HL-60/S4 treated with retinoic acid at 250 ng/mL for 4 days and 3 days (cell line): ENCODE measurements around the gene SH3RF3.

Experiments used
- in situ Hi-C: fragments of 300-500 bp; cut with MboI; formaldehyde crosslinking; loops from 2 replicates; pipeline ENCODE4 v1.7.0; 2022; ENCODE audit warnings: low sequenced_read_pairs

SH3RF3 gene

DNA sequence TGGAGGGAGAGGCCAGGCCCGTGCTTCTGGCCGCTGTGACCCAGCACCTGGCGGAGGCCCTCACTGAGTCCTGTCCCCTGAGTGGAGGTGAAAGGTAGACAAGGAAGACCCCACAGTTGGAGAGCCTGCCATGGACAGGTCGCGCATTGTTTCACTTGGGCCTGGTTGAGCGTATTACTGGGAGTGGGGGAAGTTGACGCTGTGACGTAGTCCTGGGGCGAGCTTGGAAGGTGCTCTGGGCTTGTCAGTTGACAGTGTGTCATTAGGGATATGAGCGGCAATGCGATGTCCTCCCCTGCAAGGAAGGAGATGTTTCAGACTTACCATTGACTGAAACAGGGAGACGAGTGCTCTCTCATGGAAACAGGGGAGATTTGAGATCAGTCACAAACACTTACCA, 127.1 kb downstream of the SH3RF3 start:
- in situ Hi-C loops = no loop called here

DNA sequence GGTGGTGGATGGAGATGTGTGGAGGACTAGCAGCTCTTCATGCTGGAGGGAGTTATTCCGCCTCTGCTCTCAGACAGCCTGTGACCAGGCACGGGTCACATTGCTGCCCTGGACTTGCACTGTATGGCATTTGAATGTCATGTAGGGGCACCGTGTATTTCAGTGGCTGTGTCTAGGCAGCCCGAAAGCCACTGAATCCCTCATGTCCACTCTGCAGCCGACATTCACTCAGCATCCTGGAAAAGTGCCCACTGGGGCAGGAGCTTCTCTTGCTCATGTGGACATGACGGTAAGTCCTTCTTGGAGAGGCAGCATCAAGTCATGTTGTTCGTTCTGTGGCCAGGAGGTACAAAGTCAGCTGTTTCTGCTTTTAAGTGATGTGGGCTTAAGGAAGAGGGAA, 127.9 kb downstream of the SH3RF3 start:
- in situ Hi-C loops = no loop called here

DNA sequence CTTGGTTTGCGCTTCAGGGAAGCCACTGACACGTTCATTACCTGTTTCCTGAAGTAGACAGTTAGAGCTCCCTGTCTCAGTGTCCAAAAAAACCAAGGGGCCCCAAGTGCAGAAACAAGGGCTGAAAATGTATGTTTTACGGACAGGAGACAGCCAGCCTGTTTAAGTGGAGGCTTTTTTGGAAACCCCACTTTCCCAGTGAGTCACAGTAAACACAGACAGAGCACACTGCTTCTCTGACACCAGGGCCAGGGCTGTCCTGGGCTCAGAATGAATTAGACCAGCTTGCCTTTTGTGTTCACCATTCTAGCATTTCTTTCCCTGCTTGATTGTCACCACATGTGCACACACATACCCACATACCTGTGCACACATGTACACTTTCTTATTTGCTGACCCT, 128.6 kb downstream of the SH3RF3 start:
- in situ Hi-C loops = no loop called here

DNA sequence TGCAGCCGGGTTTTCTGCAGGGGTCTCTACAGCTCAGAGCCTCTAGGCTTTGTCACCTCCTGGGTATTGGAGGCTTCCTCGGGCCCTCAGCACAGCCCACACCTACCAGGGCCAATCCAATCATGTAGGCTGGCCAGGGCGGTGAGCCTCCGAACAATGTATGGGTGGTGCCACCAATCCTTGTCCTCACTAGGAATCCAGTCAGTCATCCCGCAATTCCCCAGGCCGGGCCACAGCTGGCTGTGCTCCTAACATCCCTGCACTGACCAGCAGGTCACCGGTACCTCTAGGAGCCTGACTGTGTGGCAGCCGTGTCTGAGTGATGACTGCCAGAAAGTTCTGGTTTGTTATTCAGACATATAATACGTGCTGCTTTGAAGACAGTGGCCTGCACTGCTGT, 129.4 kb downstream of the SH3RF3 start:
- in situ Hi-C loops = no loop called here

DNA sequence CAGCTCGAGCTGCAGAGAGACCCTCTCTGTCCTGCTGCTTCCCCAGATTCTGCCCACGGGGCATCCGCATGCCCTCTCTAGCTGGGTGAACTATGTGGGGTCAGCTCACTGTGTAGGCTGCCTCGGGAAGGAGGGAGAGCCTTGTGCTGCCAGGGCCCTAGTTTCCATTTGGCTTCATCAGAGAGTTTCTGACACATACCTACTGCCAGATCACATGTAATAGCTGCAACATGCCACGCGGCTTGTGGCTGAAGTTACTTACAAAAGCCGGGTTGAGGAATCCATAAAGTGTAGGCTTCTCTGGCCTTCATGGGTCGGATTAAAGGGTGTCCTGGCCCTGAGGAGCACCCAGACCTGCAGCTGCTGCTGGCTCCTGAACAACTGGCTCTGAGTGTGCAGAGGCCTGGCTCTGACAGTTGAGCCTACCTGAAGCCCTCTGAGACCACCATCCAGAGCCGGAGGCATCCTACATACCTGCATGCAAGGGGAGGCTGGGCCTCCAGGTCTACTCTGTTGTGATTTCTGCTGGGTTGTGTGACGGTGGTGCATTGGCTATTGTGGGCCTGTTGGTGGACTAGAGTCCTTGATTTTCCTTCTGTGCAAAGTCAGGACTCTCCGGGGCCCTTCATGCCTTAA, 130.0 kb downstream of the SH3RF3 start:
- in situ Hi-C loops = no loop called here

DNA sequence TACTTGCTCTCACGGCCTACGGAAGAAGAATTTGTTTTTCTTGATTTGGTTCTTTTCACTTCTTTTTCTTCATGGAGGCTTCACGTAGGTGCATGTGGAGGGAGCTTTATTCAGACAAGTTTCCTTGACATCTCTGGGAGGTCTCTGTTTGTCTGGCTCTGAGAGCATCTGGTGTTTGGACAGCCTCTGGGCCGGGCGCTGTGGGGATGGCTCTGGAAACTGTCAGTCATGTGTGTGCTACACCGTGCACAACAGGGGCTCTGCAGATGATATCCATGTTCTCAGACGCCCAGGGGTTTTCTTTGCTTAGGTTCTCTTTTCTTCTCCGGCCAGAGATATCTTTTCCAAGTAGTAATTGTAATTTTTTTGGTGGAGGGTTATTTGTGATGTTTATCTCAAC, 130.7 kb downstream of the SH3RF3 start:
- in situ Hi-C loops = no loop called here

DNA sequence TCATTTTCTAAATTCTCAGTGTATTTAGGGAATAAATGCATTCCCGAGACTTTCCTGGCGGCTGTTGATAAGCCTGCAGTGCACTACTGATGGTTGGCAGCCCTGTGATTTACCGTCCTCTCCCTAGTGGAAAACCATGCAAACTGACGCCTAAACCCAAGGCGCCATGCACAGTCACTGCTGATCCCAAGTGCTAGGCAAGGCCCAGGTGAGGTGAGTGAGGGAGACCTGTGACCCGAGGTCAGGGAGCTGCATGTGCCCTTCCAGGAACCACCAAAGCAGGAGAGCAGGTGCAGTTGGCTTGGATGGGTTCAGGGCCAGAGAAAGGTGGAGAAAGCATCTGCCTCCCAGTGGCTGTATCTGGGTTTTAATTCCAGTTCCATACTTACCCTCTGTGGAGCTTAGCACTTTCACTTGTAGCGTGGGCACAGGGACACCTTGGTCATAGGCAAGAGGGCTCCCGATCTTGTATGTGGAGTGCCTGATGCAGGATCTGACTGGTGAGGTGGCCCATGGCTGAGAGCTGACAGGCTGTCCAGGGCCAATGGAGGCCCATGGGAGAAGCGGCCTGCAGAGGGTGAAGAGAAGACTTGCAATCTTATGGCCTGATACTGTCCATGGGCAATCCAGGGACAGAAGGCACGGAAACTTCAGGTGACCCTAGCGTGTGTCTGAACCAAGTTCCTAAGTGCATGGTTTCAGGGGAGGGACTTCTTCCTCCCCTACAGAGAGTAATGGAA, 131.3 kb downstream of the SH3RF3 start:
- in situ Hi-C loops = no loop called here

DNA sequence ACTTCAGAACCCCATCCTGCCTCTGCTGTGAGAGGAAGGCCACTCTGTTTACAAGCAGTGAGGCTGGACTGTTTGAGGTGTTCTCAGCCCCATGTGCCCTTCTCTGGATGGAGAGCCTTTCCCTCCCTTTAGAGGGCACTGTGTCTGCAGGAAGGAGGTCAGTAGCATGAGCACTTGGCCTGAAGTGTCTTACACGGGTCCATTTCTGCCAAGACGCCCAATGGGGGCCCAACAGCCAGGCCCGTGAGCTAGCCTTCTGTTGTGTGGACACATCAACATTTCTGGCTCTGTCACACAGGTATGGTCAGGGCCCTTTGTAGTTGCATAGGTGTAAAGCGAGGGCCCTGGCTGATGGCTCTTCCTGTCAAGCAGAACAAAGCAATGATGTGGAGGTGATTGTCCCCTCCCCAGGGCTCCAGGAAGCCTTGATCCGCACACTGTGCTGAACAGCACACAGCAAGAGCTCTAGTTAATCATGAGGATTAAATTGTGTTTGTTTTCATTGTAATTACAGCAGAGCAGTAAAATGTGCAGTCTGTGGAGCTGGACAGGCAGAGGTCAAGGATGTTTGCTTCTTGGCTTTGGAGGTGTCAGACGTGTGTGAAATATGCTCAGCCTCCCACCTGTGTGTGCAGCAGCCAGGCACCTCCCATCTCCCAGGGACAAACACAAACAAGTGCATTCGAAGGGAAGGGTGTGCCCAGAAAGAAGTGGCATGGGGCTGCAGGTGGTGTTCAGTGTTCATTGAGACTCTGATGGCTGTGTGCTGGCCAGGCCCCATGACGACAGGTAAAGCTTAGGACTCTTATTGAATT, 132.1 kb downstream of the SH3RF3 start:
- in situ Hi-C loops = no loop called here

DNA sequence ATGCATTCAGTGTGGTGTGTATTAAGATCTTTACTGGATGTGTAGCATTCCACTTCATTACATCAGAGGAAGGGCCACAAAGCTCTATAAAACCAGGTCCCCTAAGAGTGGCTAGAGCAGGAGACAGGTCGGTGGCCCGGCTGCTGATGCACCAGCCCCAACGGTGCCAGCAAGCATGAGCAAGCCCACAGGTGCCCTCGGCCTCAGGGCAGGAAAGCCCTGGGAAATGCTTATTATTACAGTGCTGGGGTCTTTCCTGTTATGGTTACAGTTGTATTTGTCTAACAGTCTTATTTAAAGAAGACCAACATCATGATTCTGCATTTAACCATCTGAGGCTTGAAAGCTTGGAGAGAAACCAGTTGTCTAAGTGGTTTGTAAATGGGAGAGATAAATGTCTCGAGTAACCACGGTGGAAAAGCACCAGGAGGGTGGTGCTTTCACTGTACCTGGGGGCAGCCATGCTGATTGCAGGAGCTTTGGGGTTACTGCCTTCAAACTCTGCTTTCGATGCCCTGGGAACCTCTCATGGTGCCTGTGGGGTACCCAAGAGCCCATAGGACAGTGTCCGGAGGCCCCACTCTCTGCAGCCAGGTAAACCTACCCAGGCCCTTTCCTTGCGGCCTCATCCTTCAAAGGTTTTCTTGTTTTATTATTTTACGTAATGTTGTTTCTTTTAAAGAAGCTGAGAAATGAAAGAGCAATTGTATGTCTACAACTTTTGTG, 133.1 kb downstream of the SH3RF3 start:
- in situ Hi-C loops = no loop called here

DNA sequence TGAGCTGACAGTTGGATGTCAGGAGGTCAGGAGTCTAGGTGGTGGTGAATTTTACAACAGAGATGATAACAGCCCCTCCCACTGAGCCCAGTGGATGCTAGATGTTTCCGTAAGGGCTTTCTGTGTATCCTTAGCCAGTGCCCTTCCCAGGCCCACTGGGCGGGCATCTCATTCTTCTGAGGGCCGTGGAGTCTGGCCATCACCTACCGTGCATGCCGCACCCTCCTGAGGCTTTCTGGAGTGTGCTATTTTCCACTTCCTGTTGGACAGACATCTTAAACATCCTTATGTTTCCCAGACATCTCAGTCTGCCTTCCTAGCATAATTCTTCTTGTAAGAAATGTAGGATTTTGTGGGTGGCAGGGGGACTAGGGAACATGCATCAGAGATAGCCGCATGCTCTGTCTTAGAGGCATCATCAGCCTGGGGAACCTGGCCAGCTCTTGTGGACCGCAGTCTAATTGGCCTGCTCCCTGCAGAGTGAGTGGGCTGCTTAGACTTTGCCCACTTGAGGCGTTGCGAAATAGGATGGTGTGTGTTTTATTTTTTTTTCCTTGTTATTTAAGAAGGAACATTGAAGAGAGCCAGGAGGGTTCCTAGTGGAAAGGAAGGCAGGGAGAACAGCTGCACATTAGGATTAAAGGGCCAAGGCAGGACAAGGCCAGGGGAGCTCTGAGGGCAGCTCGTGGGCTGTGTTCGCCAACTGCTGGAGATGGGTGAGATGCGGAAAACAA, 135.8 kb downstream of the SH3RF3 start:
- in situ Hi-C loops = no loop called here

DNA sequence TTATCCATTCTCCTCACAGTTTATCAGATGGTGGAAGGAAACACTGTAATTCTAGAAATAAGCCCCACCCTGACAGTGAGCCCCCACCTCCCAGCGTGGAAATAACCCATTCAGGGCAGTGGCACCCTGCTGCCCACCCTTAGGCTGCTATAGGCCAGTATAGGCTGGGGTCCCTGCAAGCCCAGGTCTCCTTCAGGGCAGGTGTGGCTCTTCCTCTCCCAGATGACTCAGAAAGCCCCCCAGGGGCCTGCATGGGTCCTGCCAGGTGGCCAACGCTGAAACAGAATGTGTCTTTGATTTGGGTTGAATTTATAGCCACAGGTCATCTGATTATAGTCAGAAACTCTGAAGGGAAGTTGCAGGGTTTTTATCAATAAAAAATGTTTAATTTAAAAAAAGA, 136.4 kb downstream of the SH3RF3 start:
- in situ Hi-C loops = no loop called here

DNA sequence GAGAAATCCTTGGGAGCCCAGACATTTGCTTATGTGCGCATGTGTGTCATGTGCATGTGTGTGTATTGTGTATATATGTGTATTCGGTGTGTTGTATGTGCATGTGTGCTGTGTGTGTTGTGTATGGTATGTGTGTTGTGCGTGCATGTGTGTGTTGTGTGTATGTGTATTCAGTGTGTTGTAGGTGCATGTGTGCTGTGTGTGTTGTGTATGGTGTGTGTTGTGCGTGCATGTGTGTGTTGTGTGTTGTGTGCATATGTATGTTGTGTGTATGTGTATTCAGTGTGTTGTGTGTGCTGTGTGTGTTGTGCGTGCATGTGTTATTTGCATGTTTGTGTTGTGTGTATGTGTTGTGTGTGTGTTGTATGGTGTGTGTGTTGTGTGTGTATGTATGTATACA, 136.9 kb downstream of the SH3RF3 start:
- in situ Hi-C loops = no loop called here

DNA sequence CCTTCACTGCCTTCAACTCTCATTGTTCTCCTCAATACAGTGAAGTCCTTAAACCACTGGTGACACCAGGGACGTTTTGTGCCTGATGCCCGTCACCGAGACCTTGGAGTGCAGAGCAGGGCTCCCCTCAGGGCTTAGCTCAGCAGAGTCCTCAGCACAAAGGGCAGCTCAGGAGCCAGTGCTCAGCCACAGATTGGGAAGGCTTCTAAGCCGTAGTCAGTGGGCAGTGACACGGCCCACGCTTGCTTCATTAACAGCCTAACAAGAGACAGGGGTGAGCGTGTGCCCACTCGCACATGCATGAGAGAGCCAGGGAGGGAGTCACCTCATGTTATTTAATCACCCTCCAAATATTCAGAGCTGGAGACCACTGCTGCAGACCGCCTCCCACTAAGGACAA, 137.5 kb downstream of the SH3RF3 start:
- in situ Hi-C loops = no loop called here

DNA sequence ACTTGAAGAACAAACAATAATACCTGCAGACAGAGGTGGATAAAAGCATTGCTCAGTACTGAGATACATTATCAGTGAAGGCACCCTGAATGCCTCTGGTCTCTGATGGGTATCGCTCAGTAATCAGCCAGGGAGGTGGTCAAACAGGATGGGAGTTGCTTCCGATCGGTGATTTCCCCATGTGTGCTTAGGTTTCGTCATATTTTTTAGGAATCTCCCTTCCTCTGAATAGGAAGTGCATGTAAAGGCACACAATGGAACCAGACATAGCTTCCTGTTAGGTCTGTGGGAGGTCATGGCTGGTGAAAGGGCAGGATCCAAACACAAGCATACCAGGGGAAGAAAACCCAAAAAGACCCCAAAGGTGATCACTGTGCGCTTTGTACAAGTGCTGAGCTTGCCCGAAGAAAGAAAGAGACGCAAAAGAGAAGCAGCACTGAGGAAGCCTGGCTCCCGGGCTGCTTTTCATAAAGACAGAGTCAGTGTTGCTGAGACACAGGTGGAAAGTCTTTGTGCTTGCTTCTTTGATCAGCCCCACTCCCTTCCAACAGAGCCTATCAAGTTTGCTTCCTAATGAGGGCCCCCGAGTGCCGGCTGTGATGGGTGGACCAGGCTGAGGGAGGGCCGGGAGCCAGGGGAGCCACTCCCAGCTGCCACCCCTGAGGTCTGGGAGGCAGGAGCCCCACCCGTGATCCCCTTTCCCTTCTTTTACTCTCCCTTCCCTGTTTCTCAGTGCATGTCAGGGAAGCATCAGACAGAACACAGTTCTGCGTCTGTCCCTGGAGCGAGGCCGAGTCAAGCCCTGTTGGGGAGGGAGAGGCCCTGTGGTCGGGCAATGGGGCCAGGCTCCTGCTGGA, 138.2 kb downstream of the SH3RF3 start:
- in situ Hi-C loops = no loop called here

DNA sequence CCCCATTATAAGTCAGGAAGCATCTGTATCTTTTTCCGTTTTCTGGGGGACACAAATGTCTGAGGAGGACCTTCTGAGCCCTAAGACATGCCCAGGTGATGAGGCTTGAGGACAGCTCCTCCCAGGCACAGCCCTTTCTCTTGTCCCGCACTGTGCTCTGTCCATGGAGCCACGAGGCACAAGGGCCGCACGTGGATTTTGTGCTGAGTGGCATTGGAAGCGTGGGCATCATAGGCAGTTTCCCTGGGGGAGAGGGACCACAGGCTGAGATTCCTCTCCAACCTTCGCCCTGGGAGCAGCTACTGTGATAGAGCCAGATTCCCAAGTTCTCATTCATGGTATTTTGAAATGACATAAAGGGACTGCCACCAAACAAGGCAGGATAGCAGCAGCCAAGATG, 139.9 kb downstream of the SH3RF3 start:
- in situ Hi-C loops = no loop called here

DNA sequence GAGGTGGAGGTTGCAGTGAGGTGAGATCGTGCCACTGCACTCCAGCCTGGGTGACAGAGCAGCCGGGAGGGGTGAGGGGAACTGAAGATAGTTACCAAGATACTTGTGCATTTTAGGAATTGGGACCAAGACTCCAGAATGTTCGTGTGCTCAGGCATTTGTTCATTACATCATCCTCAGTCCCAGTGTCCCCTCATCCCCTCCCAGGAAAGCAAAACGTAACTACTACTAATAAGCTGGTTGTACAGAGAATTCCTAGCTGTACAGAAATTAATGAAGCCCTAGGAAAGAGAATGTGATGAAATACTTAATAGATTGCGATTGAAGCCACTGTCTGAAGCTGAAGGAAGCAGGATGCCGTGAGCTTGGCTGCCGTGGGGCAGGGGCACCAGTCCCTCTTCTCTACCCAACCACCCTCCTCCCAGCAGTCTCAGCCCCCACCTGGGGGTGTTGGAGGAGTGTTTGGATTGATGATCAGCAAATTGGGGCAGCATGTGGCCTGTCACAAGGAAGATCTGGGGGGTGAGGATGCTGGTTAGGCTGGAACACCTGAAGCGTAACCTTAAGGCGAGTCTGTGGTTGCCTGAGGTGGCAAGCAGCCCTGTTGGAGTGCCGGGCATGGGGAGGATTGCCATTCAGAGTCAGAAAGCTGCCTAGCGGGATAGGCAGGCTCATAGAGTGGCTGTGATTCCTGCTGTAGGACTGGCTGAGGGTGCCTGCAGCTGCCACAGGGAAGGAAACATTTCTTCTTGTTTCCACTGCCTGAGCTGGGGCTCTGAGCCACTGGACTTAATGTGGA, 140.9 kb downstream of the SH3RF3 start:
- in situ Hi-C loops = no loop called here

DNA sequence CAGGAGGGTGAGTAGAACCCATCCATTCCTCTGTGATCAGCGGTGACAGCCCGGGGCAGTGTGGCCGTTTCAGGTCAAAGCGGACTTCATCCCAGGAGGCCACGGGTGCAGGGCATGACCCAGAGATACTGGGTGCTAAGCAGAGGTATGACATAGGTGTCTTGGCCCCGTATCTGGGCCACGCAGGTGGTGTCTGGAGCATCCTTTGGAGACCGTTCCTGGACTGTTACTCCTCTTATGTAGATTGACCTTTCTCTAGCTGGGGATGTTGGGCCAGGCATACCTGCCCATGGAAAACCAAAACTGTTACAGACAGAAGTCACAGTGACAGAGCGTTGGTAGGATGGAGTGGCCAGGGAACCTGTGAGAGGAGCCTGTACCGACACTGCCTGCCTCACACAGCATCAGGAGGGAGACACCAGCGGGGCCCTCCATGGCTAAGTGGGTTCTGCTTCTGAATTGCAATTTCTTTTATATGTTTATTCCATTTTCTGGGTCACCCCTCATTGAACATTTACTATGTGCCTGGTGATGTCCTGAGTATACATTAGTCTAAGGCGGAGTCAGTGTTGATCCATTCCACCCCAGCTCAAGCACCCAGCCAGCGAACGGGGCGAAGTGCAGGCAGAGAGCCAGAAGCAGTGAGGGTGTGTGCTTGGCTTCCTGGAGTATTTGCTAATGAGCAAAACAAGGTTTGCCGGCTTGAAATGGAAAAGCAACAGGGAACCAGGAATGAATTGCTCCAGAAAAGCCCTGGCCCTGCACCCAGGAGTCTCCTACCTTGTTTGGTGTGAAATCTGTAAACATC, 141.7 kb downstream of the SH3RF3 start:
- in situ Hi-C loops = no loop called here

DNA sequence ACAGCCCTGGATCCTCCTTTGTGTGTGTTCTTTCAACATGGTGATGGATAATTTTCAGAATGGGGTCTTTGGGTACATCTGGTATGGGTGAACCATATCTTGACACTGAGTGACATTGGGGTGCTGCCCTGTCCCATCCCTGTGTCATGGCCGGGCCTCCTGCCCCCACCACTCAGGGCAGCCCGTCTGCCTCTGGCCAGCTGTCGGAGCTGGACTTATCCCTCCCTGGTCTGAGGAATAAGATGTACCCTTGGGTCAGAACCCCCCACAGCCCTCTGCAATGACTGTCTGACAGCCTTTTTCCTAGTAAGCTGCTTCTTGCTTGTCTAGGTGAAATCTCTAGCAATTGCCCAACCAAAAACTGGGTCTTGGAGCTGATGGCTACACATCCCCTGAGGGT, 142.9 kb downstream of the SH3RF3 start:
- in situ Hi-C loops = no loop called here
